Measurements from ENCODE around the gene DAGLB.
"Not testable (repeated sequence)": the region's sequence is repeated elsewhere in the genome, so short reads cannot be mapped to it uniquely, and the experiment has no call there.

Gene DAGLB

DNA sequence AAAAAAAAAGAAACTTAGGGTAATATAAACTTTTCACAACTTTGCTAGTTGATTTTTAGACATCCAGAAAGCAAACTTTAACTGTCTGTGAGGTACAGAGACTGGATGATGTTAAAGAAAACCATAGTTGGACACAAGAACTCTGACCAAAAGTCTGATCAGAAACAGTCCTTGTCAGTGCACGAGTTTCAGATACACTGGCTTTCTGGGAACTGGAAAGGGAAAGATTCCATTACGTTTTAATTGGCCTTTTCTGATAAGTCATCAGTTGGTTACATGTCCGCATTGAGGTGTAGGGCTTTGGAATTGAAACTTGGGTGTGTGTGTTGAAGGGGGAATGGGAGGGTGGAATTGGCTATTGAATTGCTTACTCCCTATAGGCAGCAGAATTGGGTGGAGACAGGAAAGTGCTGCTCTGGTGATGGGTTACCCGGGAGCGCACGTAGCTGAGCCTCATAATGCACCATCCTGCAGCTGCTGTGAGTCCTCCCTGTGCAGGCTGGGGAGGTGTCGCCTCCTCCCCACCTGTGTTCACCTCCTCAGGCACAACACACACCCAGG lies 59.9 kb downstream of the DAGLB start:
- no peak for DNase-seq
- peaks cover 63% of the 10 kb centered on the region for H3K4me1 Mint-ChIP-seq (ENCODE audit: low read depth)
- H3K36me3 Mint-ChIP-seq (ENCODE audit: low read depth): peaks cover 71% of the 10 kb centered on the region
- H3K27me3 Mint-ChIP-seq: no peaks in the 10 kb centered on the region
- peak overlapping the region; percentile 53 for H3K27ac Mint-ChIP-seq
- no peak overlapping the region for H3K4me3 Mint-ChIP-seq
- H3K9me3 Mint-ChIP-seq: no peaks in the 10 kb centered on the region

DNA sequence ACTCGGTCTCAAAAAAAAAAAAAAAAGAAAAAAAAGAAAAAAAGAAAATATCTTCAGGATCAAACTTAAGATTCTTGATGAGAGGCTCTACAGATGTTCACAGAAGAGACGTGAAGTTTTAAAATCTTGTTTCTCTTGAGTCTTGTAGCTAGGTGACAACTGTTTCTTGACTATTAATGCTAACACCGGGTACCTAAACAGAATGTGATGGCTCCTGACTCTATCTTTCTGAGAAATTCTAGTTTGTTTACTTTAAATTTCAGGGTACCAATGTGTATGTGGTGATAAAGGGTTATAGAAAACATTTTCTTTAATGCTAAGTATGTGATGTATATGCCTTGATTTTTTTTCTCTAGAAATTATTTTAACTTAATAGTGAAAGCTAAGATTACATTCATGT lies 61.0 kb downstream of the DAGLB start:
- no peak overlapping the region for H3K4me3 Mint-ChIP-seq
- peak overlapping the region; percentile 58 for H3K27ac Mint-ChIP-seq
- H3K9me3 Mint-ChIP-seq: no peaks in the 10 kb centered on the region
- peaks cover 70% of the 10 kb centered on the region for H3K36me3 Mint-ChIP-seq (ENCODE audit: low read depth)
- DNase-seq: no peak
- no peaks in the 10 kb centered on the region for H3K27me3 Mint-ChIP-seq
- H3K4me1 Mint-ChIP-seq (ENCODE audit: low read depth): peaks cover 63% of the 10 kb centered on the region

DNA sequence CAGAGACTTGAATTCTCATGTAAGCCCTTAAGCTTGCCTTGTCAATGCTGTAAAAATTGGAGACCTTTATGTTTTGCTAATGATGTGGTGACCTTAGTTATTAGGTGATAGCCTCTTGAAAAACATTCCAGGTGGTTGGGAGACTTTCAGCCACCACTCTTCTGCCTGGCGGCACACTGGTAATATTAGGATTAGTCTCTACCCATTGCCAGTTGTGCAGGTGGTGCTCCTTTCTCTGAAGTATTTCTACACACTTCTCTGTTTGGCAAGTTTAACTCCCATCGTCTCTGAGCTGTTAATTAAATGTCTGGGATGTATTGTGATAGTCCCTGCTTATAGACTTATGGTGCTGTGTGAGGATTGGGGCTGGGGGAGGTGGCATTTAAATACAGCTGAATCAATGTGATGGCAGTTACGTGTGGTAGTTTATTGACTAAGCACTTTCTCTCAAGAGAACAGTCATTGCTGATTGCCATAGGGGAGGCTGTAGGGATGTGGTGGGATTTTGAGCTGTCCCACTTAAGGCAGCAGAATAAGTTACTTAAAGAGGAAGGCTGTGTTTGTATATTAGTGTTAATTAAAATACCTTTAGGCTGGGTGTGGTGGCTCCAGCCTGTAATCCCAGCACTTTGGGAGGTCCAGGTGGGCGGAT lies 61.7 kb downstream of the DAGLB start:
- H3K4me1 Mint-ChIP-seq (ENCODE audit: low read depth): peaks cover 63% of the 10 kb centered on the region

DNA sequence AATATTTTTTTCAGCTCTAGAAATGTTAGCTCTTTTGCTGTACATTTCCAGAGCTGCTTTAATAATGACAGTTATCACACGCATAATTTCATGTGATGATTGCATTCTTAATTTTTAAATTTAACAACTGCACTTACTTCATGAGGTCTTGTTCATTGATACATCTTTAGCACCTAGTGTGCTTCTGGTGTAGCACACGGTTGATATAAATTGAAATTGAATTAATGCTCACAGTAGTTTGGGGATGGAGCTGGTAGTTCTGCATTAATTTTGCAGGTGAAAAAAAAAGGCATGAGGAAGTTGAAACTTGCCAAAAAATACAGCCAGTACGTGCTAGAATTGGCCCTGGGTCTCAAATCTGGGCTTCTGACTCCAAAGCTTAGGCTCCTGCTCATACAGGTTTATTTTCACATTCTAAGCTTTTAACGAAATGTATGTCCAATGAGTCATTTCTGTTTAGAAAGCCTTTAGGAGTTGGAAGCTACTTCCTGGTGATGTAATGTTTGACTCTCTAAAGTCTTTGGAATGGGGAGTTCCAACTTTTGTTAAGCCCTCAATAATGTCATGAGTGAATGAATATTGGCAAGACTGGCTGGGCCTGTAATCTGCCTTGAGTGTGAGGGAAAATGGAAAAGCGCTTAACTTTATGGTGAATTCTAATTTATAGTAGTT lies 62.5 kb downstream of the DAGLB start:
- Mint-ChIP-seq H3K36me3 (ENCODE audit: low read depth) (peaks cover 72% of the 10 kb centered on the region), H3K4me3 (no peak overlapping the region), H3K27ac (peak overlapping the region; percentile 80), H3K4me1 (ENCODE audit: low read depth) (peaks cover 69% of the 10 kb centered on the region), H3K27me3 (no peaks in the 10 kb centered on the region), H3K9me3 (no peaks in the 10 kb centered on the region)
- no peak for DNase-seq

More for the DNA sequence above, 61.7 kb downstream of the DAGLB start:
- Mint-ChIP-seq H3K27me3 (no peaks in the 10 kb centered on the region), H3K36me3 (ENCODE audit: low read depth) (peaks cover 68% of the 10 kb centered on the region), H3K9me3 (no peaks in the 10 kb centered on the region), H3K4me3 (no peak overlapping the region), H3K27ac (peak overlapping the region; percentile 80)
- no peak for DNase-seq

DNA sequence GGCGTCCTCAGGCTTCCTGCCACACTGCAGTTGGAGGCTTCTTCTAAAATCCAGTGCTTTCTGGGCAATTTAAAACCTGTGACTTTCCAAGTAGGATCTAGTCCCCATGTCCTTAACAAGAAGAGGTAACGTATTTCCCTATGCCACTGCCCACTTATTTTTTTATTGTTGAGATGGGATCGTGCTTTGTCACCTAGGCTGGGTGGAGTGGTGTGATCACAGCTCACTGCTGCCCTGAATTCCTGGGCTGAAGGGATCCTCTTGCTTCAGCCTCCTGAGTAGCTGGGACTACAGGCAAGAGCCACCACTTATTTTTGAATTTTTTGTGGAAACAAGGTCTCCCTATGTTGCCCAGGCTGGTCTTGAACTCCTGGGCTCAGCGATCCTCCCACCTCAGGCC lies 63.4 kb downstream of the DAGLB start:
- H3K27me3 Mint-ChIP-seq: no peaks in the 10 kb centered on the region
- peak overlapping the region; percentile 77 for H3K27ac Mint-ChIP-seq
- peaks cover 76% of the 10 kb centered on the region for H3K4me1 Mint-ChIP-seq (ENCODE audit: low read depth)
- H3K36me3 Mint-ChIP-seq (ENCODE audit: low read depth): peaks cover 74% of the 10 kb centered on the region
- H3K4me3 Mint-ChIP-seq: no peak overlapping the region
- H3K9me3 Mint-ChIP-seq: no peaks in the 10 kb centered on the region
- DNase-seq: no peak

DNA sequence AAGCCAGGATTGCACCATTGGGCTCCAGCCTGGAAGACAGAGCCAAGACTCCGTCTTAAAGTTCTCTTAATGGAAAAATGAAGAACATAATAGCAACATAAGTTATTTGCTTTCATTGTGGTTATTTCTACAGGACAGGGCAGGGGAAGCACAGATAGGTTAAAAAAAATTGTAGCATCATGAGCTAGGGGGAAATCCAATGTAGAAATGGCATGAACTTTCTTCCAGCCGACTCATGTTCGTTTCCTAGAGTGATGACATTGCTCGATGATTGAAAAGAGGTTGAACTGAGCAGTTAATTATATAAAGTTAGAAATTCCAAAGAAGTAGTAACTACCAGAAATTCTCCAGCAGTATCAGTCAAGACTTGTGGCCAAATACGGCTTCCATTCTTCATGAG lies 64.9 kb downstream of the DAGLB start:
- peaks cover 74% of the 10 kb centered on the region for H3K36me3 Mint-ChIP-seq (ENCODE audit: low read depth)
- no peak for DNase-seq
- no peak overlapping the region for H3K4me3 Mint-ChIP-seq
- H3K9me3 Mint-ChIP-seq: no peaks in the 10 kb centered on the region
- no peaks in the 10 kb centered on the region for H3K27me3 Mint-ChIP-seq
- H3K4me1 Mint-ChIP-seq (ENCODE audit: low read depth): peaks cover 80% of the 10 kb centered on the region
- peak overlapping the region; percentile 53 for H3K27ac Mint-ChIP-seq

DNA sequence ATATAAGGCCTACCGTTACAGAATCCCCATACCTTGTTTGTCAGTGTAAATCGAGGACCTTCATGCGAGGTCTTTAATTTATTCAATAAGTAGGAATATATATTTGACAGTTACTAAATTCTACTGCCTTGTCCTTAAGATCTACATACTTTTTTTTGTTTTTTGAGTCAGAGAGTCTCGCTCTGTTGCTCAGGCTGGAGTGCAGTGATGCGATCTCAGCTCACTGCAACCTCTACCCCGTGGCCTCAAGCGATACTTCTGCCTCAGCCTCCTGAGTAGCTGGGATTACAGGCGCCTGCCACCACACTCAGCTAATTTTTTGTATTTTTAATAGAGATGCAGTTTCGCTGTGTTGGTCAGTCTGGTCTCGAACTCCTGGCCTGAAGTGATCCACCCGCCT lies 65.9 kb downstream of the DAGLB start:
- not testable (repeated sequence) for H3K27me3 Mint-ChIP-seq, DNase-seq, H3K4me3 Mint-ChIP-seq, H3K9me3 Mint-ChIP-seq
- peaks cover 82% of the 10 kb centered on the region for H3K4me1 Mint-ChIP-seq (ENCODE audit: low read depth)
- H3K27ac Mint-ChIP-seq: peak overlapping the region; percentile 53
- peaks cover 73% of the 10 kb centered on the region for H3K36me3 Mint-ChIP-seq (ENCODE audit: low read depth)

DNA sequence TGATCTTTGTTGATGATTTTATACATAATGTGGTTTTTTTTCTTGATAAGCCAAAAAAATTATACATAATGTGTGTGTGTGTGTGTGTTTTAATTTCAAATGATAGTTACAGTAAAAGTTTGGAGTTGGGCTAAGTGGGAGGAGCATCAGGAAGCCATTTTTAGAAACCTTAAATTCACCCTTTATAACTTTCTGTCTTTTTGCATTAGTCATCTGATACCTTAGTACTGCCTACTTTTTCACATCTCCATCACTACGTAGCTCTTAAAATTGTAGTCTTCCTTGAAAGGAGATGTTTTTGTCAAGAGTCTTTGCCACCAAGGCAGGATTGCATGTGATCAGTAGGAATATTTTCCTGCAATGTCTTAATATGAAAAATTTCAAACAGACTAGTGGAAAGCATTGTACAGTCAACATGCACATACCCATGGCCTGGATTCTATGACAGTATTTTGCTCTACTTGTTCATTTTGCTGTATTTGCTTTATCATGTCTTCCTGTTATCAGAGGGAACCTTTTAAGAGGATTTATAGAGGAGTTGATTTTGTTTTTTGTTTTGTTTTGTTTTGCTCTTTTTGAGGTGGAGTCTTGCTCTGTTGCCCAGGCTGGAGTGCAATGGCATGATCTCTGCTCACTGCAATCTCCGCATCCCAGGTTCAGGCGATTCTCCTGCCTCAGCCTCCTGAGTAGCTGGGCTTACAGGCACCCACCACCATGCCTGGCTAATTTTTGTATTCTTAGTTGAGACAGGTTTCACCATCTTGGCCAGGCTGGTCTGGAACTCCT lies 67.3 kb downstream of the DAGLB start:
- H3K9me3 Mint-ChIP-seq: no peaks in the 10 kb centered on the region
- H3K36me3 Mint-ChIP-seq (ENCODE audit: low read depth): peaks cover 73% of the 10 kb centered on the region
- H3K27ac Mint-ChIP-seq: peak overlapping the region; percentile 82
- H3K4me3 Mint-ChIP-seq: peak overlapping the region; percentile 30
- no peaks in the 10 kb centered on the region for H3K27me3 Mint-ChIP-seq
- H3K4me1 Mint-ChIP-seq (ENCODE audit: low read depth): peaks cover 79% of the 10 kb centered on the region
- no peak for DNase-seq

DNA sequence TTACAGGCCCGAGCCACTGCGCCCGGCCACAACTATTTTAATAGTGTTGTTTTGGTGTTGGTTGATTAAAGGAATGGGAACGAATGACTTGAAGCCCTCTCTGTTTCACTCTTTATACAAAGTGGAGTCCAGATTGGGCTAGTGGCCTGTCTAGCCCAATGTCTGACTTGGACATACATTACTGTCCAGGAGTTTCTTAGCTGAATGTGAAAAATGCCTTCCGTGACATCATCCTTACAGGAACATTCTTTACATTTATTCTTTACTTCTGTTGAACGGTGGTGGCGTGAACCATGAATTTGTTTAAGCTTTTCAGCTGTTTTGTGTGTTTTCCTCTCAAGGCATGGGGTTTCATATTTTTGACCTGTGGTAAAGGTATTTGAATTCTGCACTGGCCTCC lies 67.9 kb downstream of the DAGLB start:
- DNase-seq: no peak
- H3K9me3 Mint-ChIP-seq: no peaks in the 10 kb centered on the region
- H3K36me3 Mint-ChIP-seq (ENCODE audit: low read depth): peaks cover 72% of the 10 kb centered on the region
- H3K4me3 Mint-ChIP-seq: no peak overlapping the region
- no peaks in the 10 kb centered on the region for H3K27me3 Mint-ChIP-seq
- peaks cover 73% of the 10 kb centered on the region for H3K4me1 Mint-ChIP-seq (ENCODE audit: low read depth)
- peak overlapping the region; percentile 82 for H3K27ac Mint-ChIP-seq

DNA sequence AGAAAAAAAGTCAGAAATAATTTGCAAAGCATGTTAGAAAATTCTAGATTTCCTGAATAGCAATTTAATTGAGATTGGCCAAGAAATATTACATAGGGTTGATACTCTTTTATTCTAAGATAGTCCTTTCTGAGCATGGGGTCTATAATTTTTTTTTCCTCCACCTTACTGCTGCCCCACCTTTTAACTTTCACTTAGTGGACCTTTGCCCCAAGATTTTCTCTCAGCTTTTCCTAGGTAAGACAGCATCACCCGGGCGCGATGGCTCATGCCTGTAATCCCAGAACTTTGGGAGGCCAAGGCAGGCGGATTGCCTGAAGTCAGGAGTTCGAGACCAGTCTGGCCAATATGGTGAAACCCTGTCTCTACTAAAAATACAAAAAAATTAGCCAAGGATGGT lies 69.2 kb downstream of the DAGLB start:
- not testable (repeated sequence) for H3K27me3 Mint-ChIP-seq, H3K9me3 Mint-ChIP-seq, DNase-seq
- Mint-ChIP-seq H3K36me3 (ENCODE audit: low read depth) (peaks cover 66% of the 10 kb centered on the region), H3K27ac (peak overlapping the region; percentile 72), H3K4me3 (peak overlapping the region; percentile 6), H3K4me1 (ENCODE audit: low read depth) (peaks cover 66% of the 10 kb centered on the region)

DNA sequence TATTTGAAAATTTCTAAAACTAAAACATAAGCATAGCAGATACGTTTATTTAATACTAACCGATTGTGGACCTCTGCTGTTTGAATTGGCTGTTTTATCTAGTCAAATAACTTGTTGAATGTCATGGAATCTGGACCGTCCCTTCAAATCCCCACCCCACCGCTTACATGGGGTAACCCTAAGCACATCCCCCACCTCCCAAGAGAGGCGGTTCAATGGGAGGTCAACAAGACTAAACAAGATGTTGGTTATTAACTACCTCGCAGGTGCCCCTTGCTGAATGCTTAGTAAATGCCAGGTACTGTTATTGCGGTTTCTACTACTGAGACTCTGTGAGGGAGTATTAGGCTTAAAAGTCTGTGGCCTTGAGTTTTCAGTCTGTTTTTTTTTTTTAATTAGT lies 70.9 kb downstream of the DAGLB start:
- H3K4me1 Mint-ChIP-seq (ENCODE audit: low read depth): peaks cover 54% of the 10 kb centered on the region
- no peak for DNase-seq
- no peaks in the 10 kb centered on the region for H3K9me3 Mint-ChIP-seq
- H3K27ac Mint-ChIP-seq: peak overlapping the region; percentile 85
- H3K4me3 Mint-ChIP-seq: peak overlapping the region; percentile 96
- H3K27me3 Mint-ChIP-seq: no peaks in the 10 kb centered on the region
- peaks cover 51% of the 10 kb centered on the region for H3K36me3 Mint-ChIP-seq (ENCODE audit: low read depth)

DNA sequence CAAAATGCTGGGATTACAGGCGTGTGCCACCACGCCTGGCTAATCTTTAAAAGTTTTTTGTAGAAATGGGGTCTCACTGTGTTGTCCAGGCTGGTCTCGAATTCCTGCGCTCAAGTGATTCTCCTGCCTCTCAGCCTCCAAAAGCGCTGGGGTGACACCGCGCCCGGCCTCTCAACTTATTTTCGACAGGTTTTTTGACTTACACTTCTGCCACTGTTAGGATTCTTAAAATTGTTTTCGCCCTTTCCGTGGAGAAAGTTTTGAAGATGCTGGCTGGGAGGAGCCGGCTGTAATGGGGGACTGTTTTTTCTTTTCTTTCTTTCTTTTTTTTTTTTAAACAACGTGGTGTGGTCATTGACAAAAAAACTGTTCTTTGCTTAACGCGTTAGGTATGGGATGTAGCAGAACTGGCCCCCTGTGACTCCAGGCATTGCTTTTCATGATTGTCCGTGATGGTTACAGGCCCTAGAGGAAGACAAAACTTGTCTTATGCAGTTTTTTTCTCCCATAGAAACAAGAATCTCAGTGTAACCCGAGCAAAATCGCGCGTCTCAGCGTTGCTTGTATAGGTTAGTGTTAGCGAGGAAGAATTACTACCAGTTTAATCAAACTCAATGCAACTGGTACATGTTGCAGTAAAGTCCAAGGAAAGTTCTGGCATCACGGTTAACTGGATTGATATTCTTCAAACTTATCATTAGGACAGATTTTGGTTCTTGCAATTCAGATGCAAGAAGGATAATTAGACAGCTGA lies 72.2 kb downstream of the DAGLB start:
- Mint-ChIP-seq H3K9me3 (no peaks in the 10 kb centered on the region), H3K4me3 (peak overlapping the region; percentile 96), H3K4me1 (ENCODE audit: low read depth) (peaks cover 42% of the 10 kb centered on the region), H3K27me3 (no peaks in the 10 kb centered on the region), H3K36me3 (ENCODE audit: low read depth) (peaks cover 40% of the 10 kb centered on the region), H3K27ac (peak overlapping the region; percentile 95)
- peak; percentile 43 for DNase-seq

DNA sequence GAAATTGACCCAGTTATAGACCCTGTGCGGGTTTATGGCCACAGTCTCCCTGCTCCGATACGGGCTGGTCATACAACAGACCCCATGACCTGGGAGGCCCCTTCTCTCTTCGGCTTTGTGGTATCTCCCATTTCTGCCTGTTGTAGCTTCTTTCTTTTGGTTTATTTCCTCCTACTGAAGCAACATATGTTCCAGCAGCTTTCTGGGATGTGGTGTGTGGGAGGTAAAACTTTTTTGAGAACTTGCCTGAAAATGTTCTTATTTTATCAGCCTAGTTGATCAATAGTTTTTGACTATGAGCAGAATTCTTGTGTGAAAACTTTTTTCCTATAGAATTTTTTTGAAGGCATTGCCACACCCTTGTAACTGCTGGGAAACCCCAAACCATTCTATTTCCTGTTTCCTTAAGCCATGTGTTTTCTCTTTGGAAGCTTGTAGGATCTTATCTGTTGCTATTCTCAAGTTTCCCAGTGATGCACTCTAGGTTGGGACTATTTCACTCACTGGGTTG lies 80.0 kb downstream of the DAGLB start:
- no peaks in the 10 kb centered on the region for H3K36me3 Mint-ChIP-seq (ENCODE audit: low read depth)
- no peaks in the 10 kb centered on the region for H3K27me3 Mint-ChIP-seq
- H3K4me3 Mint-ChIP-seq: no peak overlapping the region
- H3K27ac Mint-ChIP-seq: no peak overlapping the region
- H3K9me3 Mint-ChIP-seq: no peaks in the 10 kb centered on the region
- DNase-seq: no peak
- H3K4me1 Mint-ChIP-seq (ENCODE audit: low read depth): peaks cover 7% of the 10 kb centered on the region

DNA sequence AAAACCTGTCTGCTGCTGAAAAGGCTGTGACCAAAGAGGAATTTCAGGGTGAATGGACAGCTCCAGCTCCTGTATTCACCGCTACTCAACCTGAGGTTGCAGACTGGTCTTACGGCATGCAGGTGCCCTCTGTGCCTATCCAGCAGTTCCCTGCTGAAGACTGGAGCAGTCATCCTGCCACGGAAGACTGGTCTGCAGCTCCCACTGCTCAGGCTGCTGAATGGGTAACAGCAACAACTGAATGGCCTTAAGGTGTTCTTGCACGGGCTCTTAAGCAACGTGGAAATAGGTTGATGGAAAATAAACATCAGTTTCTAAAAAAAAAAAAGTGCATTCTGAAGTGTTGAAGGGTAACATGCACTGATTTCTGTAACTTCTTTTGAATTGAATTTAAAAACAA lies 82.3 kb downstream of the DAGLB start:
- Mint-ChIP-seq H3K27ac (no peak overlapping the region), H3K4me1 (ENCODE audit: low read depth) (peaks cover 5% of the 10 kb centered on the region), H3K9me3 (no peaks in the 10 kb centered on the region), H3K4me3 (no peak overlapping the region), H3K36me3 (ENCODE audit: low read depth) (no peaks in the 10 kb centered on the region), H3K27me3 (no peaks in the 10 kb centered on the region)
- DNase-seq: no peak
